MCF 10A (cell line): ENCODE data around the gene BANF2. TPM values are rescaled to one million over a fixed set of nuclear protein-coding genes. Genes with fewer than 3 reads are reported as not detected.
A peak's percentile ranks its signal among the peaks of the same experiment; 100 is the strongest.

Source experiments
- BruUV-seq: library from RNA; stranded (reverse); fragments of 400-500 nt; replicated peaks from 2 replicates; lab custom pipeline; 2021; lab: Mats Ljungman, UMichigan
- CTCF ChIA-PET: fragments of 300-600 bp; sonication (Branson Sonifier 250); formaldehyde crosslinking; extraction: SDS; loops from one replicate; lab custom pipeline; 2021; ENCODE audit warnings: antibody characterized with exemption, inconsistent platforms; lab: Yijun Ruan, JAX
- POLR2A ChIA-PET: fragments of 300-600, 350-650 bp; sonication (Branson Sonifier 250); formaldehyde crosslinking; extraction: SDS; loops from one replicate; lab custom pipeline; 2020; ENCODE audit warnings: antibody characterized with exemption, inconsistent platforms; lab: Yijun Ruan, JAX
- DNase-seq: peaks from one replicate; pipeline ENCODE4 v3.0.0-alpha.2; 2018; ENCODE audit not compliant: unreplicated experiment
- H3K27ac Mint-ChIP-seq: one replicate; pipeline ENCODE4 v1.8.0; 2022; ENCODE audit warnings: mild to moderate bottlenecking, low read depth, mixed read lengths; ENCODE audit not compliant: unreplicated experiment
- H3K27me3 Mint-ChIP-seq: one replicate; pipeline ENCODE4 v1.8.0; 2022; ENCODE audit warnings: mixed read lengths; ENCODE audit not compliant: insufficient read depth, unreplicated experiment
- H3K36me3 Mint-ChIP-seq: one replicate; pipeline ENCODE4 v1.8.0; 2022; ENCODE audit warnings: mild to moderate bottlenecking, moderate library complexity, mixed read lengths; ENCODE audit not compliant: insufficient read depth, unreplicated experiment
- H3K4me1 Mint-ChIP-seq: one replicate; pipeline ENCODE4 v1.8.0; 2022; ENCODE audit warnings: mixed read lengths; ENCODE audit not compliant: insufficient read depth, unreplicated experiment
- H3K4me3 Mint-ChIP-seq: one replicate; pipeline ENCODE4 v1.8.0; 2022; ENCODE audit warnings: mild to moderate bottlenecking, moderate library complexity, mixed read lengths; ENCODE audit not compliant: unreplicated experiment
- H3K9me3 Mint-ChIP-seq: one replicate; pipeline ENCODE4 v1.8.0; 2022; ENCODE audit warnings: mixed read lengths; ENCODE audit not compliant: unreplicated experiment
- CTCF ChIP-seq: fragments of 200-600 bp; IDR thresholded peaks from one replicate; pipeline ENCODE4 v1.8.0; 2022; ENCODE audit warnings: antibody characterized with exemption, mild to moderate bottlenecking; ENCODE audit not compliant: unreplicated experiment
- intact Hi-C: fragments of 100-400 bp; cut with micrococcal nuclease; formaldehyde crosslinking; loops from 2 replicates; pipeline ENCODE4 v1.14.1; 2022
- total RNA-seq: library from RNA; stranded (reverse); gene quantifications from 2 replicates; pipeline ENCODE4 v1.2.3, GENCODE V29; 2022

Gene BANF2
- total RNA-seq, 1 experiment from 2014 or later, result not detected

GRCh38 chr20:17759449-17759848, 59.7 kb downstream of the BANF2 start:
- intact Hi-C loops, result no loop called here
- Mint-ChIP-seq H3K4me3 (no peak overlapping the region), H3K4me1 (no peaks in the 10 kb centered on the region), H3K36me3 (no peaks in the 10 kb centered on the region), H3K27ac (no peak overlapping the region), H3K9me3 (peaks cover 10% of the 10 kb centered on the region), H3K27me3 (peaks cover 22% of the 10 kb centered on the region)
- ChIA-PET POLR2A (interaction anchor here (0.6 kb wide), 1 partner anchor 1506 kb away, joined by 3 read pairs; no protein-coding TSS in a partner anchor), CTCF (interaction anchor here (0.7 kb wide), 1 partner anchor 45 kb away, joined by 3 read pairs; no protein-coding TSS in a partner anchor)
- no peak for DNase-seq
- BruUV-seq, result no TSS peak
- no peak for TF ChIP-seq CTCF

DNA sequence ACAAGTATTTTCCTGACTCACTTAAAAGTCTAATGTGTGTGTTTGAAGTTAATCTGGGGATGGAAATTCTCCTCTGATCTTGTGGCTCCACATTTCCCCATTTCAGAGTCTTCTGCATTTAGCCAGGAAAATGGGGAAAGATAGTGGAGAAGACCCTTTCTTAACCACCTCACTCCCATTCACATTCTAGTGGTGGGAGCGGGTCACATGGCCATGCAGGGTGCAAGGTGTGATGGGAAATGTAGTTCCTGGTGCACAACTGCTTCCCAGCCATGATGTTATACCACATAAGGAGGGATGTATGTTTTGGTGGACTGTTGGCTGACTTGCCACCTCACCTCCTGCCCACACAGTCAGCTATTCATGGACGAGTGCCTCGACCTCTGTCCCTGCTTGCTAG, 61.8 kb downstream of the BANF2 start:
- no TSS peak for BruUV-seq

GRCh38 chr20:17762243-17762872, 62.6 kb downstream of the BANF2 start:
- CTCF ChIA-PET, result interaction anchor here (0.6 kb wide), 2 partner anchors 43 to 529 kb away, joined by 3 read pairs; no protein-coding TSS in a partner anchor
- no peak for DNase-seq
- H3K4me1 Mint-ChIP-seq, result no peaks in the 10 kb centered on the region
- TF ChIP-seq CTCF, result no peak
- no peak overlapping the region for H3K27ac Mint-ChIP-seq
- BruUV-seq, result no TSS peak
- intact Hi-C loops, result no loop called here
- H3K27me3 Mint-ChIP-seq, result no peaks in the 10 kb centered on the region
- H3K36me3 Mint-ChIP-seq, result no peaks in the 10 kb centered on the region
- POLR2A ChIA-PET, result no interaction called here
- H3K4me3 Mint-ChIP-seq, result no peak overlapping the region
- peaks cover 10% of the 10 kb centered on the region for H3K9me3 Mint-ChIP-seq

More for the DNA sequence above, 61.8 kb downstream of the BANF2 start:
- H3K27ac Mint-ChIP-seq, result no peak overlapping the region
- intact Hi-C loops, result no loop called here
- CTCF ChIA-PET, result no interaction called here
- no peaks in the 10 kb centered on the region for H3K36me3 Mint-ChIP-seq
- H3K4me1 Mint-ChIP-seq, result no peaks in the 10 kb centered on the region
- no peak for TF ChIP-seq CTCF
- peaks cover 10% of the 10 kb centered on the region for H3K9me3 Mint-ChIP-seq
- peaks cover under 1% of the 10 kb centered on the region for H3K27me3 Mint-ChIP-seq
- POLR2A ChIA-PET, result no interaction called here
- peak; percentile 8 for DNase-seq
- H3K4me3 Mint-ChIP-seq, result no peak overlapping the region

DNA sequence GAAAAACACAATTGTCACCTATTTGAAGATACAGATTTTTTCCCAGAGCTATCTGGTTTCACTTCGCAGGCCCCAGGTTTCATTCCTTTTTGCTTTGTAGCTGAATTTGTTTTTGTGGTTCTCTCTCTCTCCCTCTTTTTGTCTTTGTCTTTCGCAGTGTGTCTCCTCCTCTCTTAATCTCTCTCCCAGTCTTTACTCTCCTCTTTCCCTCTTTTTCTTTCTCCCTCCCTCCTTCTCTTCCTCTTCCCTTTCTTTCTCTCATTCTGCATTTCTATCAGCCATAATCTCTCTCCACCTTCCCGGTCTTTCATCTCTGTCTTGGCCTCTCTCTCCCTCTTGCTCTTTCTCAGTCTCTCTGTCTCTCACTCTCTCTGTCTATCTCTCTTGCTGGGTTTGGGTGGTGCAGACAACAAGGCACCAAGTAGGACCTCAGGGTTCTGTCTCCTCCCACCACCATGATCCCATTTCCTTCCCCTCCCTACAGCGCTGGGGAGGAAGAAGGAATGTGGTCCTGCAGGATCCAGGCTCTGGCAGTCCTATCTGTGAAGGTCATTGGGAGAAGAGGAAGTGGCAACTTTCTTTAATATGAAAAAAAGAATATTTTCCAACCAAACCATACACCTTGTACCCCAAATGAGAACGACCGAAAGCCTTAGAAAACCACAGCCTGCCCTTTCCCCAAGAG, 63.2 kb downstream of the BANF2 start:
- no peak for TF ChIP-seq CTCF
- Mint-ChIP-seq H3K27ac (no peak overlapping the region), H3K9me3 (peaks cover 7% of the 10 kb centered on the region), H3K4me3 (no peak overlapping the region), H3K27me3 (no peaks in the 10 kb centered on the region), H3K36me3 (no peaks in the 10 kb centered on the region), H3K4me1 (no peaks in the 10 kb centered on the region)
- ChIA-PET CTCF (interaction anchor here (0.6 kb wide), 1 partner anchor 43 kb away, joined by 3 read pairs; no protein-coding TSS in a partner anchor), POLR2A (no interaction called here)
- intact Hi-C loops, result no loop called here
- DNase-seq, result no peak
- no TSS peak for BruUV-seq
